PC-3 (cell line): ENCODE data around the gene PGA4. TPM values are rescaled to one million over a fixed set of nuclear protein-coding genes. Genes with fewer than 3 reads are reported as not detected.

Source experiments
- ATAC-seq: fragments of 200-7000 bp; cut with Tn5 transposase; 2 replicates; pipeline ENCODE4 v1.9.1; 2020; ENCODE audit warnings: mild to moderate bottlenecking, moderate library complexity
- BruUV-seq: library from RNA; stranded (reverse); fragments of 400-500 nt; replicated peaks from 2 replicates; lab custom pipeline; 2021; lab: Mats Ljungman, UMichigan
- CTCF ChIA-PET: fragments of 300-600 bp; sonication (Branson Sonifier 250); formaldehyde crosslinking; loops from one replicate; lab custom pipeline; 2022; ENCODE audit warnings: antibody characterized with exemption; lab: Charles Lee
- POLR2A ChIA-PET: fragments of 300-600 bp; sonication (Branson Sonifier 250); formaldehyde crosslinking; loops from one replicate; lab custom pipeline; 2022; ENCODE audit warnings: antibody characterized with exemption; ENCODE audit not compliant: unreplicated experiment; lab: Charles Lee
- DNase-seq: peaks from one replicate; pipeline ENCODE4 v3.0.0-alpha.2; 2015
- H2AFZ ChIP-seq: fragments of 300-600 bp; sonication (generic); 2 replicates; pipeline ENCODE4 v1.6.0; 2016; ENCODE audit warnings: antibody characterized with exemption, low read length
- H3F3A ChIP-seq: fragments of 300-600 bp; sonication (generic); one replicate; pipeline ENCODE4 v1.6.0; 2017; ENCODE audit warnings: antibody characterized with exemption, low read length, control low read depth, mild to moderate bottlenecking; ENCODE audit not compliant: unreplicated experiment
- H3K27ac ChIP-seq: fragments of 300-600 bp; sonication (generic); 2 replicates; pipeline ENCODE4 v1.5.1; 2016; ENCODE audit warnings: mild to moderate bottlenecking, low read length
- H3K27me3 ChIP-seq: fragments of 300-600 bp; sonication (generic); 2 replicates; pipeline ENCODE4 v1.6.1; 2016; ENCODE audit warnings: low read length, mixed read lengths
- H3K36me3 ChIP-seq: fragments of 300-600 bp; sonication (generic); 2 replicates; pipeline ENCODE4 v1.6.1; 2016; ENCODE audit warnings: low read depth, mixed run types, low read length, mixed read lengths
- H3K4me1 ChIP-seq: fragments of 300-600 bp; sonication (generic); 2 replicates; pipeline ENCODE4 v1.5.1; 2016; ENCODE audit warnings: low read length; ENCODE audit not compliant: insufficient read depth
- H3K4me2 ChIP-seq: fragments of 300-600 bp; sonication (generic); 2 replicates; pipeline ENCODE4 v1.6.0; 2016; ENCODE audit warnings: low read length
- H3K4me3 ChIP-seq: fragments of 300-600 bp; sonication (generic); 2 replicates; pipeline ENCODE4 v1.5.1; 2016; ENCODE audit warnings: mild to moderate bottlenecking, low read length, mixed read lengths
- H3K79me2 ChIP-seq: fragments of 300-600 bp; sonication (generic); 2 replicates; pipeline ENCODE4 v1.6.1; 2017; ENCODE audit warnings: low read length, mixed read lengths
- H3K9ac ChIP-seq: fragments of 300-600 bp; sonication (generic); 2 replicates; pipeline ENCODE4 v1.6.0; 2016; ENCODE audit warnings: mild to moderate bottlenecking, low read length
- H3K9me2 ChIP-seq: fragments of 300-600 bp; sonication (generic); replicated peaks from 2 replicates; pipeline ENCODE4 v1.6.1; 2016; ENCODE audit warnings: mixed run types, low read length, mixed read lengths
- H3K9me3 ChIP-seq: fragments of 300-600 bp; sonication (generic); 2 replicates; pipeline ENCODE4 v1.6.1; 2016; ENCODE audit warnings: low read length, mixed read lengths
- H4K20me1 ChIP-seq: fragments of 300-600 bp; sonication (generic); 2 replicates; pipeline ENCODE4 v1.6.1; 2016; ENCODE audit warnings: low read length, mixed read lengths
- EZH2 ChIP-seq: fragments of 300-600 bp; sonication (generic); IDR thresholded peaks from one replicate; pipeline ENCODE4 v1.6.1; 2017; ENCODE audit warnings: antibody characterized with exemption, mild to moderate bottlenecking, low read length; ENCODE audit not compliant: unreplicated experiment
- EZH2phosphoT487 ChIP-seq: fragments of 300-600 bp; sonication (generic); IDR thresholded peaks from 2 replicates; pipeline ENCODE4 v1.6.1; 2018; ENCODE audit warnings: mild to moderate bottlenecking, antibody characterized with exemption, low read length, borderline replicate concordance
- intact Hi-C: fragments of 100-400 bp; cut with micrococcal nuclease; formaldehyde crosslinking; loops from 2 replicates; pipeline ENCODE4 v1.9.0; 2023
- total RNA-seq: library from RNA; depleted of rRNA; stranded (reverse); fragments of >200 nt; gene quantifications from 2 replicates; pipeline ENCODE4 v1.2.3, GENCODE V29; 2014; rRNA removed
- TF ChIP-seq, protein P1 (sequence below): fragments of 300-600 bp; sonication (generic); conservative IDR thresholded peaks from 2 replicates; pipeline ENCODE4 v1.5.1; 2017; ENCODE audit warnings: antibody characterized with exemption, low read depth, mild to moderate bottlenecking, low read length

PGA4 gene
- total RNA-seq, 1 experiment from 2014 or later = not detected

DNA sequence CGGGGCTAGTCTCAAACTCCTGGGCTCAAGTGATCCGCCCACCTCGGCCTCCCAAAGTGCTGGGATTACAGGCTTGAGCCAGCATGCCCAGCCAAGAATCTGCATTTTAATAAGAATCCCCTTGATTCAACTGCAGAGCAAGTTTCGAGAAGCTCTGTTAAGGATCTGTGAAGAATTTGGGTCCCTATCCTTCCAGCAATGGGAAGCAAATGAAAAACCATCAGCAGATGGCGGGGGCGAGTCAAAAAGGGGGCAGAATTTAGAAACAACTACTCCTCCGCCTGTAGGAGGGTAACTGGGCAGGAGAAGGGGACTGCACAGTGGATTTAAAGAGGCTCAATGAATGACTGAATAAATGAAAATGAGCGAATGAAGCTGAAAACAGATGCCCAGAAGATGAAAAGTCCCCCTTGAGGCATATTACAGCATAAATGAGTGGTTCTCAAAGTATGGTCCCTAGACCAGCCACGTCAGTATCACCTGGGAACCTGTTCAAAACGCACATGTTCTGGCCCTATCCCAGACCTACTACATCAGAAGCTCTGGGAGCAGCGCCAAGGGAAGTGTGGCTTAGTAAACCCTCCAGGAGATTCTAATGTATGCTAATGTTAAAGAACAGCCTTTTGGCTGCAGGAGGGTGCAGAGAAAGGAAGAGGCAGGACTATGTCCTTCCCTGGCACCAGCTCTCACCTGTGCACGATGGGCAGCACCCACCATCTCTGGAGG is 58.0 kb downstream of the PGA4 start:
- Histone ChIP-seq H3K79me2 (no peaks in the 10 kb centered on the region), H2AFZ (no peak overlapping the region), H3K9me2 (no peaks in the 10 kb centered on the region), H3K4me1 (peaks cover 15% of the 10 kb centered on the region), H3K4me2 (peak overlapping the region; percentile 17; the same call in 1 of the 2 replicates), H3K27ac (peak overlapping the region; percentile 31), H3K4me3 (no peak overlapping the region), H3K9me3 (no peaks in the 10 kb centered on the region), H3K9ac (no peak overlapping the region), H3K27me3 (no peaks in the 10 kb centered on the region), H4K20me1 (no peaks in the 10 kb centered on the region), H3F3A (no peaks in the 10 kb centered on the region), H3K36me3 (no peaks in the 10 kb centered on the region)
- intact Hi-C loops = no loop called here
- CTCF ChIA-PET = interaction anchor here (0.7 kb wide), 2 partner anchors 113 to 144 kb away, joined by 3 read pairs; no protein-coding TSS in a partner anchor
- no TSS peak for BruUV-seq
- POLR2A ChIA-PET = no interaction called here
- DNase-seq (peak; percentile 97), ATAC-seq (peak; percentile 70)
- TF ChIP-seq, protein P1, sequence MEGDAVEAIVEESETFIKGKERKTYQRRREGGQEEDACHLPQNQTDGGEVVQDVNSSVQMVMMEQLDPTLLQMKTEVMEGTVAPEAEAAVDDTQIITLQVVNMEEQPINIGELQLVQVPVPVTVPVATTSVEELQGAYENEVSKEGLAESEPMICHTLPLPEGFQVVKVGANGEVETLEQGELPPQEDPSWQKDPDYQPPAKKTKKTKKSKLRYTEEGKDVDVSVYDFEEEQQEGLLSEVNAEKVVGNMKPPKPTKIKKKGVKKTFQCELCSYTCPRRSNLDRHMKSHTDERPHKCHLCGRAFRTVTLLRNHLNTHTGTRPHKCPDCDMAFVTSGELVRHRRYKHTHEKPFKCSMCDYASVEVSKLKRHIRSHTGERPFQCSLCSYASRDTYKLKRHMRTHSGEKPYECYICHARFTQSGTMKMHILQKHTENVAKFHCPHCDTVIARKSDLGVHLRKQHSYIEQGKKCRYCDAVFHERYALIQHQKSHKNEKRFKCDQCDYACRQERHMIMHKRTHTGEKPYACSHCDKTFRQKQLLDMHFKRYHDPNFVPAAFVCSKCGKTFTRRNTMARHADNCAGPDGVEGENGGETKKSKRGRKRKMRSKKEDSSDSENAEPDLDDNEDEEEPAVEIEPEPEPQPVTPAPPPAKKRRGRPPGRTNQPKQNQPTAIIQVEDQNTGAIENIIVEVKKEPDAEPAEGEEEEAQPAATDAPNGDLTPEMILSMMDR = peak; percentile 44; the same call in 1 of the 2 replicates
- TF ChIP-seq EZH2phosphoT487 (no peak), EZH2 (no peak)

DNA sequence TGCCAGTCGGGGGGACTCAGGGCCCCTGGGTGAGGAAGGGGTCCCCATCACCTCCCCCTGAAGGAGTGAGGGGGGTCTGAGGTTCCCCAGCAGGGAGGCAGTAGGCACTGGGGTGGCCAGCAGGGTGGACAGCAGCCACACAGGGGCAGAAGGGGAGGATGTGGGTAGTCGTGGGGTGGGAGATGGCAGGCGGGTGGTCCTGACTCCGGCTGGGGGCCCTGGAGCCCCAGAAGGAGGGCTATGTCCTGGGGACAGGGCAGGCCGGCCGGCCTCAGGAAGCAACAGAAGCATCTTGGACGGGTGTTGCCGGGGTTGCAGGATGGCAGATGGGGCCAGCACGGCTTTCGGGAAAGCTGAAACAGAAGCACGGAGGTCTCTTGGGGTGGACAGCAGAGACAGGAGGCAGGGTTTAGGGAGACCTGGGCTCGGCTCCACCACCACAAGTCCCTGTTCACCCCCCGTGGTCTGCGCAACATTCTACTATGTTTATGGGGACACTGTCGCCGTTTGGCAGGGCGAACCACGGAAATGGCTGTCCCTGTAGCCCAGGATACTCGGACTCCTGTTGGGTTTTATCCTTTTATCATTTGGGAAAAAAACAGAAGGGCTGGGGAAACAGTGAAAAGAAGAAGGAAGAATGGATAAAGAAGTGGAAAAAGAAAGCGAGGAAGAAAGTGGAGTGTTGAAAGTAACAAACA is 58.9 kb downstream of the PGA4 start:
- no peaks in the 10 kb centered on the region for H4K20me1 ChIP-seq
- H3K79me2 ChIP-seq = no peaks in the 10 kb centered on the region
- BruUV-seq = no TSS peak
- DNase-seq = no peak
- H3K9ac ChIP-seq = no peak overlapping the region
- ChIA-PET POLR2A (no interaction called here), CTCF (no interaction called here)
- no peak overlapping the region for H3K4me3 ChIP-seq
- TF ChIP-seq EZH2 (no peak), EZH2phosphoT487 (no peak)
- TF ChIP-seq, protein P1 = no peak
- intact Hi-C loops = no loop called here
- no peaks in the 10 kb centered on the region for H3K9me2 ChIP-seq
- H3K4me2 ChIP-seq = no peak overlapping the region
- H3K9me3 ChIP-seq = no peaks in the 10 kb centered on the region
- ATAC-seq = no peak
- H2AFZ ChIP-seq = no peak overlapping the region
- no peak overlapping the region for H3K27ac ChIP-seq
- H3F3A ChIP-seq = no peaks in the 10 kb centered on the region
- H3K4me1 ChIP-seq = peaks cover 15% of the 10 kb centered on the region
- H3K36me3 ChIP-seq = no peaks in the 10 kb centered on the region
- no peaks in the 10 kb centered on the region for H3K27me3 ChIP-seq

Other genes starting within 250 kb of the PGA4 start
- gene CD5, start 119.9 kb upstream of the PGA4 start, total RNA-seq = 0.11 and 0.12 TPM in 2 replicates
- gene VPS37C, start 60.9 kb upstream of the PGA4 start, total RNA-seq = 28.9 and 34.9 TPM in 2 replicates
- gene PGA3, start 18.8 kb upstream of the PGA4 start, total RNA-seq = not detected in 2 replicates
- gene PGA5, start 18.8 kb downstream of the PGA4 start, total RNA-seq = not detected in 2 replicates
- 0.15 and 0.35 TPM in 2 replicates for gene VWCE, start 73.0 kb downstream of the PGA4 start, total RNA-seq
- 450 and 451 TPM in 2 replicates for gene DDB1, start 110.8 kb downstream of the PGA4 start, total RNA-seq
- gene TKFC, start 110.9 kb downstream of the PGA4 start, total RNA-seq = 56.9 and 88.5 TPM in 2 replicates
- 51.2 and 58.2 TPM in 2 replicates for gene CYB561A3, start 139.5 kb downstream of the PGA4 start, total RNA-seq
- 39.8 and 40.7 TPM in 2 replicates for gene TMEM138, start 140.0 kb downstream of the PGA4 start, total RNA-seq
- gene TMEM216, start 170.2 kb downstream of the PGA4 start, total RNA-seq = 19.3 and 23.2 TPM in 2 replicates
- 51.1 and 55.3 TPM in 2 replicates for gene CPSF7, start 207.6 kb downstream of the PGA4 start, total RNA-seq
- 54.3 and 90.4 TPM in 2 replicates for gene SDHAF2, start 207.8 kb downstream of the PGA4 start, total RNA-seq